ENCODE measurements around the gene SLC39A6. TPM values are rescaled to one million over a fixed set of nuclear protein-coding genes. Genes with fewer than 3 reads are reported as not detected.

SLC39A6 gene
- total RNA-seq, 1 experiment from 2014 or later = 33.9 TPM

DNA sequence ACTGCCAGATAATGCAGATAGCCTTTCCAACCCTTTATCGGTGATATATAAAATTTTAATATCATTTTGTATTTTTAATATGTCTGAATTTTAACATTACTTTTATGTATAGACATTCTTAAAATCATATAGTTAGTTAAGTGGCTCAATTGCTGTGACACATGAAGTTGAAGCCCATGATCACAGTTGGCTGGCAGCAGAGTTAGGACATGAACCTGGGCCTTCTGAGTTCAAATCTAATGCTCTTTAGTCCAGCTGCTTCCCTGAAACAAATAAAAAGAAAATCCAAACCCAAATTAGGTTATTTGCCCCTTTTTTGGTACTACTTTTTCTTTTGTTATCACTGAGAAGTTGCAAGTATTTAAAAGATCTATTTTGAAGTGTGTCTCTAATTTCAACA is 6.1 kb upstream of the SLC39A6 start:
- Histone ChIP-seq H4K5ac (ENCODE audit: insufficient read length, low read depth, low read length) (no peak overlapping the region), H3K79me1 (ENCODE audit: insufficient read depth, low read depth, low read length, poor library complexity, severe bottlenecking) (peaks cover 5% of the 10 kb centered on the region), H2BK5ac (ENCODE audit: insufficient read length, low read length) (no peak overlapping the region), H3K14ac (ENCODE audit: insufficient read depth, low read length) (no peak overlapping the region), H2BK15ac (ENCODE audit: low read depth, low read length) (no peak overlapping the region), H3K23me2 (ENCODE audit: insufficient read length, low read depth, low read length, poor library complexity, severe bottlenecking) (peaks cover 3% of the 10 kb centered on the region), H3K23ac (ENCODE audit: insufficient read length, low read depth, low read length) (no peak overlapping the region), H2AFZ (ENCODE audit: low read length) (no peak overlapping the region), H3K56ac (ENCODE audit: insufficient read length, low read depth, low read length) (no peak overlapping the region), H2BK120ac (ENCODE audit: low read depth, low read length, poor library complexity, severe bottlenecking) (no peak overlapping the region), H3K9me3 (ENCODE audit: control insufficient read depth, low read depth, low read length) (no peaks in the 10 kb centered on the region), H4K8ac (replicated peaks; ENCODE audit: insufficient read length, low read depth, low read length) (no peak overlapping the region), H3K79me2 (ENCODE audit: insufficient read depth, low read length) (peaks cover 30% of the 10 kb centered on the region), H4K91ac (ENCODE audit: insufficient read length, low read depth, low read length) (no peak overlapping the region), H3K4me2 (ENCODE audit: insufficient read depth, insufficient read length, low read length) (no peak overlapping the region), H3K4ac (ENCODE audit: low read depth, low read length) (no peak overlapping the region), H3K27ac (ENCODE audit: insufficient read length, low read depth, low read length) (no peak overlapping the region), H3K18ac (ENCODE audit: insufficient read length, low read depth, low read length) (no peak overlapping the region), H3K9ac (ENCODE audit: extremely low read depth, insufficient read length, low read length) (no peak overlapping the region), H2AK5ac (ENCODE audit: insufficient read length, low read length) (no peak overlapping the region), H2BK20ac (ENCODE audit: low read depth, low read length, poor library complexity, severe bottlenecking) (no peak overlapping the region), H3T11ph (ENCODE audit: low read length) (no peak overlapping the region), H4K20me1 (ENCODE audit: control insufficient read depth, insufficient read depth, insufficient read length) (no peaks in the 10 kb centered on the region), H3K27me3 (ENCODE audit: insufficient read depth, low read length) (no peaks in the 10 kb centered on the region), H2BK12ac (ENCODE audit: insufficient read length, low read depth, low read length) (no peak overlapping the region), H3K4me1 (ENCODE audit: insufficient read depth, low read length) (peaks cover 4% of the 10 kb centered on the region; the same call in 1 of the 2 replicates)
- Mint-ChIP-seq H3K9me3 (no peaks in the 10 kb centered on the region), H3K36me3 (ENCODE audit: insufficient read depth in 1 of 3, low read depth in 3 of 3) (peaks cover 35 to 53% (median 50%) of the 10 kb centered on the region in 3 experiments; a peak in 6 of 7 replicates), H3K27ac (no peak overlapping the region), H3K27me3 (ENCODE audit: low read depth) (no peaks in the 10 kb centered on the region), H3K4me1 (peaks cover 21 to 22% of the 10 kb centered on the region in 2 experiments), H3K4me3 (no peak overlapping the region)
- TF ChIP-seq, protein P1, sequence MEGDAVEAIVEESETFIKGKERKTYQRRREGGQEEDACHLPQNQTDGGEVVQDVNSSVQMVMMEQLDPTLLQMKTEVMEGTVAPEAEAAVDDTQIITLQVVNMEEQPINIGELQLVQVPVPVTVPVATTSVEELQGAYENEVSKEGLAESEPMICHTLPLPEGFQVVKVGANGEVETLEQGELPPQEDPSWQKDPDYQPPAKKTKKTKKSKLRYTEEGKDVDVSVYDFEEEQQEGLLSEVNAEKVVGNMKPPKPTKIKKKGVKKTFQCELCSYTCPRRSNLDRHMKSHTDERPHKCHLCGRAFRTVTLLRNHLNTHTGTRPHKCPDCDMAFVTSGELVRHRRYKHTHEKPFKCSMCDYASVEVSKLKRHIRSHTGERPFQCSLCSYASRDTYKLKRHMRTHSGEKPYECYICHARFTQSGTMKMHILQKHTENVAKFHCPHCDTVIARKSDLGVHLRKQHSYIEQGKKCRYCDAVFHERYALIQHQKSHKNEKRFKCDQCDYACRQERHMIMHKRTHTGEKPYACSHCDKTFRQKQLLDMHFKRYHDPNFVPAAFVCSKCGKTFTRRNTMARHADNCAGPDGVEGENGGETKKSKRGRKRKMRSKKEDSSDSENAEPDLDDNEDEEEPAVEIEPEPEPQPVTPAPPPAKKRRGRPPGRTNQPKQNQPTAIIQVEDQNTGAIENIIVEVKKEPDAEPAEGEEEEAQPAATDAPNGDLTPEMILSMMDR (conservative IDR thresholded peaks at IDR 0.05) = no peak
- no peak for DNase-seq
- no CpG with 5 or more reads among the region's 1 CpG for WGBS (ENCODE audit: extremely low coverage, insufficient read length, low lambda C conversion rate)

Data from H9 (cell line).